Mucosa of descending colon (tissue), 3 donors: ENCODE measurements around the gene LTC4S. TPM values are rescaled to one million over a fixed set of nuclear protein-coding genes. Genes with fewer than 3 reads are reported as not detected.

Source experiments
- ATAC-seq: fragments of 200-7000 bp; cut with Tn5 transposase; one replicate; pipeline ENCODE4 v1.9.1; 2020; ENCODE audit warnings: mild to moderate bottlenecking, moderate library complexity
- DNase-seq, 3 donors: peaks; one replicate each; pipeline ENCODE4 v3.0.0-alpha.2; 2020
- H3K36me3 ChIP-seq: fragments of 200-600 bp; one replicate; pipeline ENCODE4 v1.8.0; 2021; ENCODE audit warnings: low read depth, mild to moderate bottlenecking
- H3K4me1 ChIP-seq: fragments of 200-600 bp; one replicate; pipeline ENCODE4 v1.8.0; 2021; ENCODE audit warnings: low read depth, mild to moderate bottlenecking
- H3K4me3 ChIP-seq: fragments of 200-600 bp; one replicate; pipeline ENCODE4 v1.8.0; 2021; ENCODE audit warnings: mild to moderate bottlenecking
- H3K9me3 ChIP-seq: fragments of 200-600 bp; one replicate; pipeline ENCODE4 v1.8.0; 2021; ENCODE audit warnings: mild to moderate bottlenecking
- intact Hi-C, 2 donors: fragments of 100-400 bp; cut with DNase I in 1 of 2; cut with micrococcal nuclease in 1 of 2; formaldehyde crosslinking; loops; one replicate each; pipeline versions ENCODE4 v1.11.0 to v1.11.1; 2022; cut with DNase I, micrococcal nuclease
- total RNA-seq, 3 donors: library from RNA; stranded (reverse); fragmentation: NEBNext Ultra II Directional in 2 of 3; extraction: Animal tissue kit (Norgen Biotek cat#: 25700) in 2 of 3; gene quantifications; one replicate each; pipeline versions ENCODE4 v1.2.1 to v1.2.4, GENCODE V29; 2021 to 2023
- TF ChIP-seq, protein P1 (sequence below): fragments of 200-600 bp; IDR thresholded peaks from one replicate; pipeline ENCODE4 v1.8.0; 2022; ENCODE audit warnings: antibody characterized with exemption, mild to moderate bottlenecking
- donor health status: DM: no; HTN: no; CAD: no; lungs with moderate emphysema.
- donor health status: DM: no; HTN: no; CAD: no.
- donor health status: DM: no; HTN: yes; CAD: no.

LTC4S gene
- total RNA-seq, 3 donors from 2014 or later = 3.0 to 10.4 (median 7.0) TPM

DNA sequence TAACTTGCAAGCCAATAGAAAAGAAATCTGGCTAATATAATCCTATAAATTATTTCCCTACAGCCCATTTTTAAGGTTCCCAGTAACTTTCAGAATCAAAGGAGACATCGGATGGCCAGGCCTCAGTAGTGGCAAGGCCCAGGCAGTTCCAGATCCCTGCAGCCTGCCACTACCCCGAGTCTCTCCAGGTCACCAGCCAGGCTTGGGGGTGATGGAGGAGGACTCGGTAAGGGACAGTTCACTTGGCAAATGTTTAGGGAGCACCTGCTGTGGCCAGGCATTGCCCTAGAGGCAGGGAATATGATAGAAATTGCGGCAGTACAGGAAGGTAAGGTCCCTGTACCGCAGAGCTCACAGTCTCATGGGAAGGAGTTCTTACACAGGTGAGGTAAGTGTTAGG lies 15.2 kb upstream of the LTC4S start:
- TF ChIP-seq, protein P1, sequence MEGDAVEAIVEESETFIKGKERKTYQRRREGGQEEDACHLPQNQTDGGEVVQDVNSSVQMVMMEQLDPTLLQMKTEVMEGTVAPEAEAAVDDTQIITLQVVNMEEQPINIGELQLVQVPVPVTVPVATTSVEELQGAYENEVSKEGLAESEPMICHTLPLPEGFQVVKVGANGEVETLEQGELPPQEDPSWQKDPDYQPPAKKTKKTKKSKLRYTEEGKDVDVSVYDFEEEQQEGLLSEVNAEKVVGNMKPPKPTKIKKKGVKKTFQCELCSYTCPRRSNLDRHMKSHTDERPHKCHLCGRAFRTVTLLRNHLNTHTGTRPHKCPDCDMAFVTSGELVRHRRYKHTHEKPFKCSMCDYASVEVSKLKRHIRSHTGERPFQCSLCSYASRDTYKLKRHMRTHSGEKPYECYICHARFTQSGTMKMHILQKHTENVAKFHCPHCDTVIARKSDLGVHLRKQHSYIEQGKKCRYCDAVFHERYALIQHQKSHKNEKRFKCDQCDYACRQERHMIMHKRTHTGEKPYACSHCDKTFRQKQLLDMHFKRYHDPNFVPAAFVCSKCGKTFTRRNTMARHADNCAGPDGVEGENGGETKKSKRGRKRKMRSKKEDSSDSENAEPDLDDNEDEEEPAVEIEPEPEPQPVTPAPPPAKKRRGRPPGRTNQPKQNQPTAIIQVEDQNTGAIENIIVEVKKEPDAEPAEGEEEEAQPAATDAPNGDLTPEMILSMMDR = no peak
- intact Hi-C loops = no loop called here
- H3K4me3 ChIP-seq = no peak overlapping the region
- no peaks in the 10 kb centered on the region for H3K4me1 ChIP-seq
- H3K9me3 ChIP-seq = no peaks in the 10 kb centered on the region
- H3K36me3 ChIP-seq = peaks cover 5% of the 10 kb centered on the region
- ATAC-seq (no peak), DNase-seq (no peak)

DNA sequence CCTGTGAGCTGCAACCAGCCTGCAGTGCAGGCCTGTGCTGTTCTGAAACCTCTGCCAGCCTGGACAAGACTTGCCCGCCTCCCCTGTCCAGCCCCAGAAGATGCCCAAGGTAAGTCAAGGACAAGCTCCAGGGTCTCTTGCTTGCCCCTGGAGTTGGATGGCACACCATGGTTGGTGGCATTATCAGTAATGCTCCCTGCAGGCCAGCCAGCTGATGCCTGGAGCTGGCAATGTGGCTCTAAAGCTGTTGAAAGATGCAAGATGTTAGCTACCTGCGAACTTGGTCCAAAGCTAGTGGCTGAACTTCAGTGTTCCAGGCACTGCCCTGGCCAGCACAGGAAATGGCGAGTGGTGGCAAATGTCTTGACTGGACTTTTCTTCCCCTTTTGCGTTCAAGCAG lies 14.0 kb upstream of the LTC4S start:
- no peak overlapping the region for H3K4me3 ChIP-seq
- H3K4me1 ChIP-seq = no peaks in the 10 kb centered on the region
- no peaks in the 10 kb centered on the region for H3K36me3 ChIP-seq
- H3K9me3 ChIP-seq = no peaks in the 10 kb centered on the region
- no peak for DNase-seq
- intact Hi-C loops = no loop called here
- TF ChIP-seq, protein P1 = no peak
- no peak for ATAC-seq

DNA sequence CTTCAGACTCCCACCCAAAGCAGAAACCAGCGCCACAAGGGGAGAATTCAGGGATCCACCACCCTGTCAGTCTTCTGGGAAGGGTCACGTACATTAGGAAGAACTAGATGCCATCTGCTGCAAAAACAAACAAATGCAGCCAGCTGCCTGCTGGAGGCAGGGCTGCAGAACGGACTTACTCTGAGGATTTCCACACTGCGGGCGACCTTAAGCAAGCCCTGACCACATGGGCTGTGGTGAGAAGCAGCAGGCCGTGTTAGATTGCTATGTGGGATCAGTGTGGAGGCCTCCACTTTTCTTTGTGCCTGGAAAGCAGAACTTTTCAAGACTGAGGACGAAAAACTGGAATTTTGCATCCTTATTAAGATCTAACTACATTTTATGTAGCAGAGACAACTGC lies 13.4 kb upstream of the LTC4S start:
- H3K4me1 ChIP-seq = no peaks in the 10 kb centered on the region
- no peak overlapping the region for H3K4me3 ChIP-seq
- peak; percentile 19 for ATAC-seq
- DNase-seq = no peak
- TF ChIP-seq, protein P1 = no peak
- H3K9me3 ChIP-seq = no peaks in the 10 kb centered on the region
- H3K36me3 ChIP-seq = no peaks in the 10 kb centered on the region
- intact Hi-C loops = no loop called here

DNA sequence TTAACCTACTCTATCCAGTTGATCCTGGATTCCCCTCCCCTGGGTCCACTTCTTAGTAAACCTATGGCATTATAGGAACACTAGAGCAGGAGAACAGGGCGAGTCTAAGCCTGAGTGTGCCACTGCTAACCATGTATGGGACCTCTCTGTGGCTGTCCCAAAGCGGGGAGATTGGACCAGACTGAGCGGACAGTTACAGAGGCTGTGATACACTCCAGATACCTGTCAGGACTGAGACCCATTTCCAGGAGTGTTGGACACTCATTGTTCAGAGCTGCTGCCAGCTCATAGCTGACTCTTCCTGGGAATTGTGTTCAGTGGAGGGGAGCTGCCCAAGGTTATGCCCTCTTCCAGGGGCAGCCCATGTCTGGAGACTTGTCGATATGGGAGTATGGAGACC lies 11.9 kb upstream of the LTC4S start:
- Histone ChIP-seq H3K36me3 (no peaks in the 10 kb centered on the region), H3K9me3 (no peaks in the 10 kb centered on the region), H3K4me1 (no peaks in the 10 kb centered on the region), H3K4me3 (no peak overlapping the region)
- ATAC-seq = no peak
- DNase-seq = no peak
- intact Hi-C loops = no loop called here
- TF ChIP-seq, protein P1 = no peak

DNA sequence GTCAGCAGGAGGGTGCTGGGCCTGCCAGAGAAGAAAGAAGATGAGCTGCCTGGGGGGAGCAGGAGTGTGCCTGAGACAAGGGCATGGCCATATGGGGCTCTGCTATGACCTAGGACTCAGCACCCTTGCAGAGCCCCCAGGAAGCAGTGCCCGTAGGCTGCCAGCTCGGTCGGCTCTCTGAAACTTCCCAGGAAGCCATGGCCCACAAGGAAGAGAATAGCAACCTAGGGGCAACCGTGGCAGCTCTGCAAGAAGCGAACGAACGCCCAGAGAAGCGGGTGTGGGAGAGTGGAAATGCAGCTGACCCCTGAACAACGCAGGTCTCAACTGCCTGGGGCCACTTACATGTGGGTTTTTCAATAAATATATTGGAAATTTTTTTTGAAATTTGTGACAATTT lies 10.7 kb upstream of the LTC4S start:
- Histone ChIP-seq H3K9me3 (no peaks in the 10 kb centered on the region), H3K4me3 (no peak overlapping the region), H3K36me3 (no peaks in the 10 kb centered on the region), H3K4me1 (no peaks in the 10 kb centered on the region)
- intact Hi-C loops = no loop called here
- TF ChIP-seq, protein P1 = no peak
- DNase-seq = no peak
- ATAC-seq = no peak

DNA sequence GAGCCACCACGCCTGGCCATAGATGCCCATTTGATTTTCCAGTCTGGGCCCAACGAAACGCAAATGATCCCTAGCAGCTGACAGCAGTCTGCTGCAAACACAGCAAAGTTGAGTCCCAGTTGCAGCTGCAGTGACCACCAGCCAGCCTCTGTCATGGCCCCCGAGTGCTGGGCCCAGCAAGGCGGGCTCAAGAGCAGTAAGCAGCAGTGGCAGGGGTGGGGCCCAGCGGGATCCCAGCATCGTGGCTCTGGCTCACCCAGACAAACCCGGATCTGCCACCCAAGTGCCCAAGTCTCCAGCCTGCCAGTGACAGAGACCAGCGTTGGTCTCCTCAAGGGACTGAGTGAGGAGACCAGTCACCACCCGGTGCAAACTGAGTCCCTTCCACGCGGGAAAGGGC lies 6.9 kb upstream of the LTC4S start:
- no peak for ATAC-seq
- TF ChIP-seq, protein P1 = no peak
- DNase-seq = no peak
- intact Hi-C loops = no loop called here
- no peaks in the 10 kb centered on the region for H3K36me3 ChIP-seq
- H3K4me3 ChIP-seq = no peak overlapping the region
- no peaks in the 10 kb centered on the region for H3K9me3 ChIP-seq
- no peaks in the 10 kb centered on the region for H3K4me1 ChIP-seq
